HG02943 (cell line): ENCODE results near the gene FOXP2.

Source experiments
- ATAC-seq: cut with Tn5 transposase; IDR thresholded peaks from one replicate; pipeline ENCODE4 v1.9.1; 2021; ENCODE audit warnings: mild to moderate bottlenecking, low read depth, moderate library complexity; ENCODE audit not compliant: unreplicated experiment

The FOXP2 gene

GRCh38 chr7:114700247-114700928 is 285.8 kb downstream of the FOXP2 start:
- ATAC-seq: no peak

GRCh38 chr7:114703677-114704076 is 289.1 kb downstream of the FOXP2 start:
- no peak for ATAC-seq

GRCh38 chr7:114708646-114709045 is 294.0 kb downstream of the FOXP2 start:
- ATAC-seq: no peak

DNA sequence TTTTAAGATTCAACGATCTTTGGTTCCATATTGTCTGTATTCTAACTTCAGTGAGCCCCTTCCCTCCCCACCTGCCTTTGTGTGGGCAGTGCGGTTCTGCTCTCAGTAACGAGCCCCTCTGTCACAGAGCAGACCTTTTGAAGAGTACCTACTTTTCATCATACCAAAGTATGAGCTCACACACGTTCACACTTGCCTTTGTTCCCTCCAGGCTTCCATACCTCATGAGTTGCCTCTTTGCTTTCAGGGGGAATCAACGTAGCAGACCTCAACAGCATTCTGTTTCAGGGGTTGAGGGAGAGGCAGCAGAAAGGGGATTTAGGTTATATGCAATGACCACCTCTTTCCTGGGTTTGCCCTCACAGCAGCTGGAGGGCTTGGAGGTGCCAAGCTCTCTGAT is 295.9 kb downstream of the FOXP2 start:
- ATAC-seq: no peak

GRCh38 chr7:114711241-114711640 is 296.6 kb downstream of the FOXP2 start:
- ATAC-seq: no peak

DNA sequence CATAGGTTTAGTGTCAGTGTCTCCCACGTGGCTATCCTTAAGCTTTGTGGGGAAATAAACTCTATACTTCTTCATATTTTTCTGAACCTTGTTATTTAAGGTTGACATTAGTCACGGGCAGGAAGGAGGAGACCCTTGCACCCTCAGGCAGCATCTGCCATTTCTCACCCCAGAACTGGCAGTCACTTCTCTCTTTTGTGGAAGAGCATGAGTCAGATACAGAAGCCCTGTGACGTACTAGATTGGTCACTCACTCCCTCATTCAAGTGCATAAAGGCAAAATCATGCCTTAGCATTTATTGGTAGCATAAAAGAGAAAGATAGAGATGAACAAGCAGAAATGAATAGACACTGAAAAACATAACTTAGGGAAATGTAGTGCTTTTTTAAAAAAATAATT is 301.3 kb downstream of the FOXP2 start:
- ATAC-seq: no peak

GRCh38 chr7:114718861-114719260 is 304.2 kb downstream of the FOXP2 start:
- ATAC-seq: no peak

GRCh38 chr7:114720725-114721124 is 306.1 kb downstream of the FOXP2 start:
- no peak for ATAC-seq

- ATAC-seq: no peak
These were observed 307.9 kb downstream of the FOXP2 start for GRCh38 chr7:114722562-114722961.

- no peak for ATAC-seq
These were observed 308.7 kb downstream of the FOXP2 start for GRCh38 chr7:114723308-114723707.

GRCh38 chr7:114740095-114740494 is 325.5 kb downstream of the FOXP2 start:
- no peak for ATAC-seq

- ATAC-seq: no peak
These were observed 326.3 kb downstream of the FOXP2 start for GRCh38 chr7:114740941-114741340.

DNA sequence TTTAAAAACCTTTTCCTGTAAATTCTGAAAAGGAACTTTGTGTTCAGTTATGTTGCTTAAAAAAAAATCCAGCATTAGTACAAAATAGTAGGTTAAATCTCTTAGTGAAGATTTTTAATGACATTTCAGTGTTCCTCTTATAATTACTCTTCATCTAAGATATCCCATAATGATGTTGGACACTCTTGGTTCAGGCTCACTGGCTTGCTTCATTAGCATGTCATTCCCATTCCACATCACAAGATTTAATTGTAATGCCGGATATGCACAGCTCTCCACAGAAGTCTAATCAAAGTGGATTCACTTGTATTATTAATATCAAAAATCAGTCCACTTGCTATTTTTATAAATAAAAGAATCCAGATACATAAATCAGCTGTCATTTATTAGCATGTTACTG is 327.3 kb downstream of the FOXP2 start:
- no peak for ATAC-seq
